HG02759 (cell line): ENCODE data around the gene COL17A1.

Source experiments
- ATAC-seq: cut with Tn5 transposase; IDR thresholded peaks from one replicate; pipeline ENCODE4 v1.9.1; 2021; ENCODE audit warnings: mild to moderate bottlenecking, moderate library complexity; ENCODE audit not compliant: unreplicated experiment

Gene COL17A1

DNA sequence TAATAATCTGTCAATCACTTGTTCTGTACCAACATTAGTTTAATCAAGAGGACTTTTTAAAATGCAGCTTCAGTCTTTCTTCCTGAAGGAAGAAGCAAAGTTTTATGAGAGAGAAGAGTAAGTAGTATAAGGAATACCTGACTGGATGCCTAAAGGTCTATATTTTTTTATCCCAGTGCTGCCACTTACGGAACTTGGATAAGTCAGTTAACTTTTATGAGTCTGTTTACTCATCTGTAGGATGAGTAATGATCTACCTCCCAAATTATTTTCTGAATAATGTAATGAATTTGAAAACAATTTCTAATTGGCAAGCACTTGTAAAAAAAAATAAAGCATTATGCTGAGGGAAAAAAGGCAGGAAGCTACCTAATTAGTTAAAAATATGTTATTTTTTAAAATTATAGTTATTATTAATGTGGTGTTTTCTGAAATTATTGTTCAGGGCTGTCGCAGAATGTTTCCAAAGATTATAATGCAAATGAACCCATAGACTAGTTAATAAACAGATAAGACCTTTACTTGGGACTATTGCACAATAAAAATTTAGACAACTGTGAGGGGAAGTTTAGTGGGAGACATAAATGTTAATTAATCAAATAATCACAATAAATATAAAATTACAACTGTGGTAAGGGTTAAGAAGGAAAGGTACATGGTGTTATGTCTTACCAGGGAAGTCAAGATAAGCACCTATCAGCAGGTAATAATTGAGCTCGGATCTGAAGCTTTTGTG is 94.1 kb downstream of the COL17A1 start:
- no peak for ATAC-seq

- no peak for ATAC-seq
These were observed 95.1 kb downstream of the COL17A1 start for GRCh38 chr10:103990531-103990930.

DNA sequence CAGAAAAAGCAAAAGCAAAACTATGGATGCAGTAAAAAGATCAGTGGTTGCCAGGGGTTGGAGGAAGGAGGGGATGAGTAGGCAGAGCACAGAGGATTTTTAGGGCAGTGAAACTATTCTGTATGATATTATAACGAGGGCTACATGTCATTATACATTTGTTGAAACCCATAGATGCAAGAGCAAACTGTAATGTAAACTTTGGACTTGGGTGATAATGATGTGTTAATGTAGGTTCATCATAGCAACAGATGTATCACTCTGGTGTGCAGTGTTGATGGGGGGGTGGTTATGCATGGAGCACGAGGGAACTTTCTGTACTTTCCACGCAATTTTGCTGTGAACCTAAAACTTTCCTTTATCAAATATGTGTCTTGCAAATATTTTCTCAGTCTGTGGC is 95.6 kb downstream of the COL17A1 start:
- no peak for ATAC-seq

- ATAC-seq: no peak
These were observed 99.3 kb downstream of the COL17A1 start for GRCh38 chr10:103986360-103986759.

GRCh38 chr10:103985726-103986125 is 100.0 kb downstream of the COL17A1 start:
- ATAC-seq: no peak

DNA sequence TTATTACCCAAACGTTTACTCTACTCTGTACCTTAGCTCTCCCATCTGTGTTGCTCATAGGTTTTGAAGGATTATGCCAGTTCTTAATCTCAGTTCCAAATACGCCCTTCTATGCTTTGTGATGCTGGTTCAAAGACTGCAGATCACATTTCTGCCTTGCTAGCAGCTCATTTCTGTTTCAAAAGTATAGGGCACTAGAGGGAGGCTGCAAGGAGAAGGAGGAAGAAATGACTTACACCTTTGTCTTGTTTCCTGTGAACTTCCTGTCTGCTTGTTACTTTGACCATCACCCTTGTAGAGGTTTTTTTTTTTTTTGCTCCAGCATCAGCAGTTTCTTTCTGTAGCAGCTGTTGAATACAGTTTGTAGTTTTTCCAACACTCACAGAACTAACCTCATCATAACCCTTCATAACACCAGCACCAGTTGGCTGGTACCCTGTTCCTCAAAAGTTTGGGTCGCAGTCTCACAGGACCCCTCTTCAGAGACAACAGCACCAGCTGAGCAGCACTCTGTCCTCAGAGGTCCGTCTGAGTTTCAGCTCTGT is 102.2 kb downstream of the COL17A1 start:
- peak; percentile 88 for ATAC-seq

GRCh38 chr10:103982639-103983038 is 103.0 kb downstream of the COL17A1 start:
- ATAC-seq: no peak
